Stimulated activated CD4-positive, alpha-beta T cell treated with anti-CD3 and anti-CD28 coated beads, Interleukin-4, amount 100 ng/mL, for 24 hours (primary cell): ENCODE results near the gene DTX2.
"Not testable (repeated sequence)": the region's sequence is repeated elsewhere in the genome, so short reads cannot be mapped to it uniquely, and the experiment has no call there.

Source experiments
- DNase-seq: peaks from one replicate; pipeline ENCODE4 v3.0.0-alpha.2; 2020

DTX2 gene

GRCh38 chr7:76445577-76446008 is 15.9 kb upstream of the DTX2 start:
- not testable (repeated sequence) for DNase-seq

- DNase-seq: not testable (repeated sequence)
These were observed 4.5 kb upstream of the DTX2 start for GRCh38 chr7:76457017-76457416.

GRCh38 chr7:76458504-76458903 is 3.0 kb upstream of the DTX2 start:
- not testable (repeated sequence) for DNase-seq

GRCh38 chr7:76460767-76461166 is 742 bp upstream of the DTX2 start:
- DNase-seq: not testable (repeated sequence)

- not testable (repeated sequence) for DNase-seq
These were observed 868 bp downstream of the DTX2 start for GRCh38 chr7:76462271-76462882.

GRCh38 chr7:76464959-76465358 is 3.5 kb downstream of the DTX2 start:
- not testable (repeated sequence) for DNase-seq

- not testable (repeated sequence) for DNase-seq
These were observed 4.4 kb downstream of the DTX2 start for GRCh38 chr7:76465950-76466349.

- not testable (repeated sequence) for DNase-seq
These were observed 6.4 kb downstream of the DTX2 start for GRCh38 chr7:76467743-76468404.

GRCh38 chr7:76471556-76472221 is 10.2 kb downstream of the DTX2 start:
- DNase-seq: not testable (repeated sequence)

GRCh38 chr7:76473097-76473496 is 11.6 kb downstream of the DTX2 start:
- DNase-seq: not testable (repeated sequence)

GRCh38 chr7:76476280-76476679 is 14.8 kb downstream of the DTX2 start:
- DNase-seq: not testable (repeated sequence)

GRCh38 chr7:76476742-76477474 is 15.4 kb downstream of the DTX2 start:
- DNase-seq: not testable (repeated sequence)

- DNase-seq: not testable (repeated sequence)
These were observed 18.1 kb downstream of the DTX2 start for GRCh38 chr7:76479628-76480027.

GRCh38 chr7:76480403-76481253 is 19.1 kb downstream of the DTX2 start:
- DNase-seq: not testable (repeated sequence)

GRCh38 chr7:76482660-76483059 is 21.2 kb downstream of the DTX2 start:
- not testable (repeated sequence) for DNase-seq

- DNase-seq: not testable (repeated sequence)
These were observed 21.6 kb downstream of the DTX2 start for GRCh38 chr7:76483081-76483480.

GRCh38 chr7:76484456-76484855 is 22.9 kb downstream of the DTX2 start:
- DNase-seq: not testable (repeated sequence)

- not testable (repeated sequence) for DNase-seq
These were observed 24.5 kb downstream of the DTX2 start for GRCh38 chr7:76485822-76486610.

GRCh38 chr7:76486618-76487017 is 25.1 kb downstream of the DTX2 start:
- DNase-seq: peak; percentile 44

GRCh38 chr7:76487969-76488368 is 26.5 kb downstream of the DTX2 start:
- not testable (repeated sequence) for DNase-seq

GRCh38 chr7:76492139-76492538 is 30.6 kb downstream of the DTX2 start:
- not testable (repeated sequence) for DNase-seq
